IPS-15b (cell line): ENCODE data around the gene RGSL1.

ENCODE experiments used
- H3K27me3 ChIP-seq: one replicate; pipeline ENCODE4 v1.6.1; 2013; ENCODE audit warnings: low read length; ENCODE audit not compliant: control insufficient read depth, insufficient read depth
- H3K36me3 ChIP-seq: one replicate; pipeline ENCODE4 v1.6.1; 2013; ENCODE audit warnings: low read length; ENCODE audit not compliant: control insufficient read depth, insufficient read depth
- H3K4me1 ChIP-seq: one replicate; pipeline ENCODE4 v1.6.1; 2013; ENCODE audit warnings: mild to moderate bottlenecking, low read length; ENCODE audit not compliant: control insufficient read depth, insufficient read depth
- H3K4me3 ChIP-seq: one replicate; pipeline ENCODE4 v1.5.1; 2013; ENCODE audit warnings: low read depth, low read length
- H3K9ac ChIP-seq: one replicate; pipeline ENCODE4 v1.6.1; 2013; ENCODE audit warnings: low read depth, mild to moderate bottlenecking, low read length
- H3K9me3 ChIP-seq: one replicate; pipeline ENCODE4 v1.6.1; 2013; ENCODE audit warnings: mild to moderate bottlenecking, low read length; ENCODE audit not compliant: control insufficient read depth, insufficient read depth

RGSL1 gene

DNA sequence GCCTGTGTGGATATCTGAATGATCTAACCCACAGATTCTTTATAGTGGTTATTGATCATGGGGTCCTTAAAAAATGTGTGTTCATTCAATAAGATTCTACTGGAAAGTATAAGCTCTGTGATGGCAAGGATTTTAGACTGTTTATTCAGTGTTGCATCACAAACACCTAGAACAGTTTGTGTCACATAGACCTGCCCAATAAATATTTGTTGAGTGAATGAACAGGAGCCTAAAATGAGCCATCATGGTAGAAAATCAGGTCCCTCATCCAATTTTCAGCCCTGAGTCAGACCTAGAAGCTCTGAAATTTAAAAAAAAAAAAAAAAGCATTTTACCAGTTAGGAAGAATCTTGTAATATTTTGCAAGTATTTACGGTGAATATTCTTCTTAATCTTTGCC lies 2.3 kb upstream of the RGSL1 start:
- Histone ChIP-seq H3K4me1 (peaks cover 6% of the 10 kb centered on the region), H3K9ac (no peak overlapping the region), H3K9me3 (no peaks in the 10 kb centered on the region), H3K4me3 (no peak overlapping the region), H3K36me3 (no peaks in the 10 kb centered on the region), H3K27me3 (peaks cover 15% of the 10 kb centered on the region)

DNA sequence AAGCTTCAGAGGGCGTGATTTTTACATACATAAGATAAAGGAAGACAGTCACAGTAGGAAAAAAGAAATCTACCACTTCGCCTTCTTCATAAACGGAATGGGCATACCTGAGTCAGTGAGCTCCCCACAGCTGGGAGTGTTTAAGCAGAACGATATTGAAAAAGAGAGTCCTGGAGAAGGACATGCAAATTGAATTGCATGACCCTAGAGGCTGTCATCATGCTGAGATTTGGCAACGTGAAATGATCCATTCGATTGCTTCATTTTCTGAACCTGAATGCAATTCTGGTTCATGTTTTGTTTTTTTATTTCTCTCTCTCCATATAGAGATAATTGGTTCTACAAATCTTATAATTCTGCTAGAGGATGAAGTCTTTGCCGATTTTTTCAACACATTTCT lies 3.7 kb downstream of the RGSL1 start:
- H3K9me3 ChIP-seq, result no peaks in the 10 kb centered on the region
- H3K4me3 ChIP-seq, result no peak overlapping the region
- H3K27me3 ChIP-seq, result peaks cover 15% of the 10 kb centered on the region
- H3K9ac ChIP-seq, result no peak overlapping the region
- peaks cover 6% of the 10 kb centered on the region for H3K4me1 ChIP-seq
- no peaks in the 10 kb centered on the region for H3K36me3 ChIP-seq

- Histone ChIP-seq H3K4me3 (no peak overlapping the region), H3K9me3 (no peaks in the 10 kb centered on the region), H3K36me3 (no peaks in the 10 kb centered on the region), H3K9ac (no peak overlapping the region), H3K4me1 (no peaks in the 10 kb centered on the region), H3K27me3 (no peaks in the 10 kb centered on the region)
These were observed 7.9 kb downstream of the RGSL1 start for GRCh38 chr1:182457844-182458243.

DNA sequence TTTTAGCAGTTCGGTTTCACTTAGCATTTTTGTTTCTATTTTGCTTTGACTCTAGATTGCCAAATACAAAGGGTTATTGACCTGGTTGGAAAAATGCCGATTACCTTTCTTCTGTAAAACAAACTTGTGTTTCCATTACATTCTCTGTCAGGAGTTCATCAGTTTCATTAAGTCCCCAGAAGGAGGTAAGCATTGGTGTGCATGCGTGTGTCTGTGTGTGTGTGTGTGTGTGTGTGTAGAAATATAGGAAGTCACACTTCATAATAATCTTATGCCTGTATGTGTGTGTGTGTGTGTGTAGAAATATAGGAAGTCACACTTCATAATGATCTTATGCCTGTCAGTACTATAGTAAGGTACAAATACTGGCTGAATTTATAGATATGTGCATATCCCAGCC lies 10.0 kb downstream of the RGSL1 start:
- Histone ChIP-seq H3K9me3 (no peaks in the 10 kb centered on the region), H3K9ac (no peak overlapping the region), H3K4me1 (no peaks in the 10 kb centered on the region), H3K27me3 (no peaks in the 10 kb centered on the region), H3K4me3 (no peak overlapping the region), H3K36me3 (no peaks in the 10 kb centered on the region)

GRCh38 chr1:182460550-182460951 lies 10.6 kb downstream of the RGSL1 start:
- H3K4me3 ChIP-seq, result no peak overlapping the region
- H3K9ac ChIP-seq, result no peak overlapping the region
- no peaks in the 10 kb centered on the region for H3K4me1 ChIP-seq
- H3K27me3 ChIP-seq, result no peaks in the 10 kb centered on the region
- no peaks in the 10 kb centered on the region for H3K9me3 ChIP-seq
- H3K36me3 ChIP-seq, result no peaks in the 10 kb centered on the region

DNA sequence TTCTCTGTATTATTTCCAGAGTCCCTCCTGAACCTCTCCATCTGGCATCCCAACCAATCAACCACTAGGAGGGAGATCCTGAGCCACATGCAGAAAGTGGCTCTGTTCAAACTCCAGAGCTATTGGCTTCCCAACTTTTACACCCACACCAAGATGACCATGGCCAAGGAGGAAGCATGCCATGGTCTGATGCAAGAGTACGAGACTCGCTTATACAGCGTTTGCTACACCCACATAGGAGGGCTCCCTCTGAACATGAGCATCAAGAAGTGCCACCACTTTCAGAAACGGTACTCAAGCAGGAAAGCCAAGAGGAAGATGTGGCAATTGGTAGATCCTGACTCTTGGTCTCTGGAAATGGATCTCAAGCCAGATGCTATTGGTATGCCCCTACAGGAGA lies 23.6 kb downstream of the RGSL1 start:
- Histone ChIP-seq H3K9me3 (no peaks in the 10 kb centered on the region), H3K36me3 (no peaks in the 10 kb centered on the region), H3K9ac (no peak overlapping the region), H3K4me1 (no peaks in the 10 kb centered on the region), H3K4me3 (no peak overlapping the region), H3K27me3 (no peaks in the 10 kb centered on the region)

DNA sequence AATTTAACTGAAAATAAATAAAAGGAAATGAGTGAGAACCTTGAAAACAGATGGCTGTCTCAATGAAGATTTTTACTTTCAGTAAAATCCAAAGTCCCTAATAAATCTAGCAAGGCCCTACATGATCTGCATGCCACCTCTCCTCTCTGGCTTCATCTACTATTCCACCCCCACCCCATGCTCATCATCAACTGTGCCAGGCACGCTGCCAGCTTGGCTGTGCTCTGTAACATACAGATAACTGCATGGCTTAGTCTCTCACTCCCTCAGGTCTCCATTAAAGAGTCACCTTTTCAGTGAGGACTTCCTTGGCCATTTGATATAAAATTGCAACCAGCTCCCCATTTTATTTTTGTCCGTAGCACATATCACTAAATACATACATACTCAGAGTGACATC lies 26.7 kb downstream of the RGSL1 start:
- H3K9me3 ChIP-seq, result no peaks in the 10 kb centered on the region
- no peaks in the 10 kb centered on the region for H3K36me3 ChIP-seq
- H3K4me1 ChIP-seq, result no peaks in the 10 kb centered on the region
- H3K9ac ChIP-seq, result no peak overlapping the region
- H3K27me3 ChIP-seq, result no peaks in the 10 kb centered on the region
- no peak overlapping the region for H3K4me3 ChIP-seq

- no peak overlapping the region for H3K4me3 ChIP-seq
- no peaks in the 10 kb centered on the region for H3K9me3 ChIP-seq
- H3K27me3 ChIP-seq, result no peaks in the 10 kb centered on the region
- H3K36me3 ChIP-seq, result no peaks in the 10 kb centered on the region
- H3K9ac ChIP-seq, result no peak overlapping the region
- no peaks in the 10 kb centered on the region for H3K4me1 ChIP-seq
These were observed 28.3 kb downstream of the RGSL1 start for GRCh38 chr1:182478238-182478637.

GRCh38 chr1:182484067-182484466 lies 34.1 kb downstream of the RGSL1 start:
- H3K27me3 ChIP-seq, result no peaks in the 10 kb centered on the region
- H3K36me3 ChIP-seq, result no peaks in the 10 kb centered on the region
- no peak overlapping the region for H3K4me3 ChIP-seq
- H3K9ac ChIP-seq, result no peak overlapping the region
- H3K4me1 ChIP-seq, result no peaks in the 10 kb centered on the region
- H3K9me3 ChIP-seq, result no peaks in the 10 kb centered on the region

GRCh38 chr1:182484531-182485257 lies 34.7 kb downstream of the RGSL1 start:
- Histone ChIP-seq H3K36me3 (no peaks in the 10 kb centered on the region), H3K27me3 (no peaks in the 10 kb centered on the region), H3K9ac (no peak overlapping the region), H3K4me3 (no peak overlapping the region), H3K9me3 (no peaks in the 10 kb centered on the region), H3K4me1 (no peaks in the 10 kb centered on the region)

DNA sequence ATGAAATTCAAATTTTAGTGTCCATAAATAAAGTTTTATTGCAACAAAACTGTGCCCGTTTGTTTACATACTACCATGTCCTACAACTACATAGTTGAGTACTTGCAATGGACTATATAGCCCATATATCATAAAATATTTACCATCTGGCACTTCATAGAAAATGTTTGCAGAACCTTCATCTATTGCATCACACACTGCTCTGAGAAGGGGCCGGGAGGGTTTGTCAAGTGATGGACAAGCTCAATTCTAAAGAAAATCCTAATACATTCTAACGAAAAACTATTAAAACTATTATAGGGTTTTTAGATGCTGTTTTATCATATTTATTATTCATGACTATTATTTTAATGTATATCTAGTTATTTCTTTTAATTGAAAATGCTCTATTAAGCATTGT lies 35.9 kb downstream of the RGSL1 start:
- H3K36me3 ChIP-seq, result no peaks in the 10 kb centered on the region
- no peaks in the 10 kb centered on the region for H3K9me3 ChIP-seq
- H3K4me3 ChIP-seq, result no peak overlapping the region
- no peaks in the 10 kb centered on the region for H3K4me1 ChIP-seq
- H3K9ac ChIP-seq, result no peak overlapping the region
- H3K27me3 ChIP-seq, result no peaks in the 10 kb centered on the region

- no peaks in the 10 kb centered on the region for H3K4me1 ChIP-seq
- no peak overlapping the region for H3K4me3 ChIP-seq
- no peak overlapping the region for H3K9ac ChIP-seq
- H3K36me3 ChIP-seq, result no peaks in the 10 kb centered on the region
- no peaks in the 10 kb centered on the region for H3K27me3 ChIP-seq
- no peaks in the 10 kb centered on the region for H3K9me3 ChIP-seq
These were observed 38.9 kb downstream of the RGSL1 start for GRCh38 chr1:182488803-182489202.
